HG02588 (cell line): ENCODE results near the gene GPR65.
A peak's percentile ranks its signal among the peaks of the same experiment; 100 is the strongest.
"Not testable (repeated sequence)": the region's sequence is repeated elsewhere in the genome, so short reads cannot be mapped to it uniquely, and the experiment has no call there.

Experiments
- ATAC-seq: cut with Tn5 transposase; IDR thresholded peaks from one replicate; pipeline ENCODE4 v1.9.1; 2021; ENCODE audit warnings: mild to moderate bottlenecking, moderate library complexity; ENCODE audit not compliant: unreplicated experiment

Gene GPR65

GRCh38 chr14:88003425-88003824 lies 1.5 kb upstream of the GPR65 start:
- ATAC-seq: no peak

- ATAC-seq: no peak
Measured at GRCh38 chr14:88004506-88005036, 364 bp upstream of the GPR65 start.

- peak; percentile 96 for ATAC-seq
Measured at GRCh38 chr14:88005978-88006851, 1.3 kb downstream of the GPR65 start.

- ATAC-seq: no peak
Measured at GRCh38 chr14:88007608-88008007, 2.7 kb downstream of the GPR65 start.

GRCh38 chr14:88008039-88008742 lies 3.3 kb downstream of the GPR65 start:
- ATAC-seq: no peak

- no peak for ATAC-seq
Measured at GRCh38 chr14:88009486-88009885, 4.6 kb downstream of the GPR65 start.

- no peak for ATAC-seq
Measured at GRCh38 chr14:88010331-88010730, 5.4 kb downstream of the GPR65 start.

- ATAC-seq: no peak
Measured at GRCh38 chr14:88012495-88012894, 7.6 kb downstream of the GPR65 start.

GRCh38 chr14:88013750-88014349 lies 8.9 kb downstream of the GPR65 start:
- ATAC-seq: peak; percentile 87

GRCh38 chr14:88016768-88017167 lies 11.8 kb downstream of the GPR65 start:
- ATAC-seq: no peak

- no peak for ATAC-seq
Measured at GRCh38 chr14:88017535-88017934, 12.6 kb downstream of the GPR65 start.

GRCh38 chr14:88023658-88024187 lies 18.8 kb downstream of the GPR65 start:
- ATAC-seq: no peak

GRCh38 chr14:88024252-88025086 lies 19.5 kb downstream of the GPR65 start:
- not testable (repeated sequence) for ATAC-seq

GRCh38 chr14:88025313-88025712 lies 20.4 kb downstream of the GPR65 start:
- no peak for ATAC-seq

- ATAC-seq: peak; percentile 48
Measured at GRCh38 chr14:88026890-88027289, 22.0 kb downstream of the GPR65 start.

- no peak for ATAC-seq
Measured at GRCh38 chr14:88029500-88029899, 24.6 kb downstream of the GPR65 start.

- no peak for ATAC-seq
Measured at GRCh38 chr14:88030079-88030478, 25.1 kb downstream of the GPR65 start.

GRCh38 chr14:88030892-88031291 lies 26.0 kb downstream of the GPR65 start:
- no peak for ATAC-seq

- no peak for ATAC-seq
Measured at GRCh38 chr14:88032373-88032772, 27.4 kb downstream of the GPR65 start.

- no peak for ATAC-seq
Measured at GRCh38 chr14:88034076-88034475, 29.1 kb downstream of the GPR65 start.
